Spleen (tissue), 11 donors: Measurements from ENCODE around the gene PRICKLE3. TPM values are rescaled to one million over a fixed set of nuclear protein-coding genes. Genes with fewer than 3 reads are reported as not detected.
A peak's percentile ranks its signal among the peaks of the same experiment; 100 is the strongest.

ENCODE experiments used
- DNase-seq: peaks from one replicate; pipeline ENCODE4 v3.0.0-alpha.2; 2020
- H3K27ac ChIP-seq, 8 donors: fragments of 200-600 bp; sonication (generic) in 7 of 8; 1 replicate in 4 of 8; 2 replicates in 4 of 8; pipeline versions ENCODE4 v1.5.0 to v1.8.0; 2016 to 2021; ENCODE audit warnings: inconsistent platforms in 4 of 8, mild to moderate bottlenecking in 4 of 8, moderate library complexity in 1 of 8
- H3K27me3 ChIP-seq, 7 donors: fragments of 200-600 bp; sonication (generic) in 6 of 7; replicated peaks in 1 of 7; 1 replicate in 4 of 7; 2 replicates in 3 of 7; pipeline versions ENCODE4 v1.5.0 to v1.8.0; 2016 to 2021; ENCODE audit warnings: inconsistent platforms in 3 of 7, mild to moderate bottlenecking in 1 of 7
- H3K36me3 ChIP-seq, 6 donors: fragments of 200-600 bp; sonication (generic) in 5 of 6; 1 replicate in 4 of 6; 2 replicates in 2 of 6; pipeline versions ENCODE4 v1.5.0 to v1.8.0; 2016 to 2021; ENCODE audit warnings: inconsistent platforms in 2 of 6
- H3K4me1 ChIP-seq, 6 donors: fragments of 200-600 bp; sonication (generic) in 5 of 6; 1 replicate in 3 of 6; 2 replicates in 3 of 6; pipeline versions ENCODE4 v1.5.0 to v1.8.0; 2016 to 2021; ENCODE audit warnings: inconsistent platforms in 3 of 6
- H3K4me3 ChIP-seq, 8 donors: fragments of 200-600 bp; sonication (generic) in 7 of 8; 1 replicate in 4 of 8; 2 replicates in 4 of 8; pipeline versions ENCODE4 v1.5.0 to v1.8.0; 2016 to 2021; ENCODE audit warnings: inconsistent platforms in 4 of 8, mild to moderate bottlenecking in 4 of 8, moderate library complexity in 2 of 8
- H3K9me3 ChIP-seq, 8 donors: fragments of 200-600 bp; sonication (generic) in 7 of 8; 1 replicate in 4 of 8; 2 replicates in 4 of 8; pipeline versions ENCODE4 v1.5.0 to v1.8.0; 2016 to 2021; ENCODE audit warnings: inconsistent platforms in 4 of 8
- CTCF ChIP-seq, 11 experiments: fragments of 200-600 bp in 7 of 11; fragments of 450-650 bp in 4 of 11; sonication (generic) in 4 of 11; IDR thresholded peaks in 8 of 11; conservative IDR thresholded peaks in 3 of 11; 1 replicate in 7 of 11; 2 replicates in 4 of 11; pipeline versions ENCODE4 v1.4.0 to v1.8.0; 2016 to 2021; ENCODE audit warnings: antibody characterized with exemption in 11 of 11, inconsistent platforms in 4 of 11, mild to moderate bottlenecking in 1 of 11
- POLR2A ChIP-seq, 3 donors: fragments of 450-650 bp; IDR thresholded peaks; one replicate each; pipeline ENCODE4 v1.5.1; 2017; ENCODE audit warnings: antibody characterized with exemption in 3 of 3, mild to moderate bottlenecking in 1 of 3
- POLR2AphosphoS5 ChIP-seq, 3 donors: sonication (generic); formaldehyde crosslinking; IDR thresholded peaks; one replicate each; pipeline ENCODE4 v1.5.1; 2017; ENCODE audit warnings: antibody characterized with exemption in 3 of 3
- WGBS, 5 donors: extraction: QIAGEN DNeasy Blood & Tissue Kit in 3 of 5; methylation state at CpG; one replicate each; pipeline versions ENCODE4 v1.1.5 to v1.1.7; 2013 to 2018; 5-methylcytosine and 5-hydroxymethylcytosine counted together
- intact Hi-C: fragments of 100-400 bp; cut with DNase I; formaldehyde crosslinking; loops from one replicate; pipeline ENCODE4 v1.15.0; 2023; ENCODE audit warnings: low total_unique reads
- polyA plus RNA-seq, 3 donors: library from polyadenylated mRNA; stranded (reverse); fragments of 200-250 nt; gene quantifications; one replicate each; pipeline ENCODE4 v1.2.1, GENCODE V29; 2013
- total RNA-seq, 7 donors: library from RNA; depleted of rRNA in 3 of 7; stranded (reverse); fragments of >200 nt in 3 of 7; fragmentation: NEBNext Ultra II Directional in 4 of 7; extraction: Animal tissue kit (Norgen Biotek cat#: 25700) in 4 of 7; gene quantifications; one replicate each; pipeline versions ENCODE4 v1.1.0 to v1.2.1, GENCODE V29; 2016 to 2021
- donor health status: healthy with polysubstance abuse.
- donor health status: DM: no; HTN: no; CAD: no; lungs with moderate emphysema.
- donor health status: DM: no; HTN: no; CAD: no.
- donor health status: Bipolar disorder and iron deficiency.
- donor health status: healthy.
- donor health status: DM: no; HTN: no; CAD: no.
- donor health status: DM: yes; HTN: yes; CAD: no.

Gene PRICKLE3
- total and polyA plus RNA-seq, 10 donors = 3.2 to 29.0 (median 13.5) TPM

- Histone ChIP-seq H3K9me3 (no peaks in the 10 kb centered on the region), H3K4me3 (no peak overlapping the region), H3K36me3 (no peaks in the 10 kb centered on the region), H3K27ac (peak overlapping the region in 6 of 8 donors; percentile 88 to 97 (median 93)), H3K27me3 (no peaks in the 10 kb centered on the region), H3K4me1 (peaks cover 0 to 51% (median 23%) of the 10 kb centered on the region in 6 donors)
- 90 to 97% (median 91%) methylated on average over 17 to 31 of the region's 31 CpGs for WGBS, 5 donors
- no peak for TF ChIP-seq CTCF (IDR thresholded peaks at IDR 0.05 in 8 of 11, conservative IDR thresholded peaks at IDR 0.05 in 3 of 11)
- no peak for TF ChIP-seq POLR2AphosphoS5 (IDR thresholded peaks at IDR 0.05)
- TF ChIP-seq POLR2A (IDR thresholded peaks at IDR 0.05) = no peak
- intact Hi-C loops = no loop called here
- DNase-seq = peak; percentile 78
Observed at GRCh38 chrX:49164589-49165360, 21.4 kb downstream of the PRICKLE3 start.

GRCh38 chrX:49163555-49164419 lies 22.4 kb downstream of the PRICKLE3 start:
- Histone ChIP-seq H3K4me3 (peak overlapping the region in 7 of 8 donors; percentile 9 to 66 (median 32)), H3K27ac (peak overlapping the region; percentile 63 to 97 (median 90)), H3K9me3 (no peaks in the 10 kb centered on the region), H3K36me3 (no peaks in the 10 kb centered on the region), H3K4me1 (peaks cover 0 to 47% (median 21%) of the 10 kb centered on the region in 6 donors), H3K27me3 (no peaks in the 10 kb centered on the region)
- WGBS, 5 donors = 2 to 44% (median 6%) methylated on average over 13 to 69 of the region's 69 CpGs
- TF ChIP-seq POLR2A (IDR thresholded peaks at IDR 0.05) (peak in 1 of 3 donors; percentile 37), CTCF (IDR thresholded peaks at IDR 0.05 in 8 of 11, conservative IDR thresholded peaks at IDR 0.05 in 3 of 11) (peak; percentile 52 to 94 (median 87)), POLR2AphosphoS5 (IDR thresholded peaks at IDR 0.05) (peak; percentile 68 to 84 (median 83))
- peak; percentile 96 for DNase-seq
- intact Hi-C loops = no loop called here

- Histone ChIP-seq H3K9me3 (no peaks in the 10 kb centered on the region), H3K27ac (peak within 1 kb of the TSS; percentile 63 to 97 (median 90)), H3K36me3 (no peaks in the 10 kb centered on the region), H3K4me3 (peak within 1 kb of the TSS in 6 of 8 donors; percentile 9 to 66 (median 32)), H3K4me1 (peaks cover 0 to 36% (median 12%) of the 10 kb centered on the region in 6 donors), H3K27me3 (no peaks in the 10 kb centered on the region)
- WGBS, 5 donors = 83 to 89% (median 89%) methylated on average over 22 to 28 of the region's 28 CpGs
- TF ChIP-seq POLR2A (IDR thresholded peaks at IDR 0.05) (no peak), CTCF (IDR thresholded peaks at IDR 0.05 in 8 of 11, conservative IDR thresholded peaks at IDR 0.05 in 3 of 11) (no peak), POLR2AphosphoS5 (IDR thresholded peaks at IDR 0.05) (no peak)
- intact Hi-C loops = no loop called here
- peak; percentile 78 for DNase-seq
Observed at GRCh38 chrX:49162620-49163019, 23.6 kb downstream of the PRICKLE3 start, which contains the start of gene MAGIX. TSS of gene MAGIX (plus strand) at chrX:49162758. CDS start at chrX:49162890, 132 bp downstream.
